ENCODE results near the gene LTA4H. TPM values are rescaled to one million over a fixed set of nuclear protein-coding genes. Genes with fewer than 3 reads are reported as not detected.

LTA4H gene
- total and polyA plus RNA-seq, 2 of the 4 experiments (the other 2 are of a cell fraction), result 41.0 to 43.3 TPM

- H2AFZ ChIP-seq (replicated peaks; ENCODE audit: low read length, poor library complexity), result no peak overlapping the region
- H3K4ac ChIP-seq (ENCODE audit: low read depth, low read length), result no peak overlapping the region
- H2AK9ac ChIP-seq (replicated peaks; ENCODE audit: low read depth, low read length, poor library complexity), result no peak overlapping the region
- H3K9me1 ChIP-seq (ENCODE audit: insufficient read depth, low read length), result no peaks in the 10 kb centered on the region
- no peak for DNase-seq
- H4K8ac ChIP-seq (ENCODE audit: low read depth in 2 of 2, low read length in 2 of 2), result no peak overlapping the region
- H2AK5ac ChIP-seq (ENCODE audit: low read depth, low read length), result no peak overlapping the region
- H2BK120ac ChIP-seq (ENCODE audit: low read depth, low read length), result no peak overlapping the region
- no peak overlapping the region for H3K27ac ChIP-seq (ENCODE audit: insufficient read depth, low read length)
- H2BK5ac ChIP-seq (ENCODE audit: low read depth, low read length, poor library complexity, severe bottlenecking), result no peak overlapping the region
- no peak overlapping the region for H2BK15ac ChIP-seq (ENCODE audit: low read depth, low read length)
- no peak for TF ChIP-seq POLR2A (IDR thresholded peaks at IDR 0.05; ENCODE audit: low read depth, low read length)
- no peak for TF ChIP-seq USF2 (IDR thresholded peaks at IDR 0.05; ENCODE audit: low read depth, low read length)
- no peak for TF ChIP-seq SMC3 (IDR thresholded peaks at IDR 0.05; ENCODE audit: low read depth, low read length)
- no peak for TF ChIP-seq CEBPB (IDR thresholded peaks at IDR 0.05; ENCODE audit: low read depth, low read length)
- TF ChIP-seq FOS (IDR thresholded peaks at IDR 0.05; ENCODE audit: low read depth, low read length), result no peak
- no peak for TF ChIP-seq CHD1 (IDR thresholded peaks at IDR 0.05; ENCODE audit: low read depth, low read length)
- TF ChIP-seq RAD21 (IDR thresholded peaks at IDR 0.05; ENCODE audit: low read length), result no peak
- TF ChIP-seq MAFK (IDR thresholded peaks at IDR 0.05; ENCODE audit: low read depth, low read length), result no peak
- no peak for TF ChIP-seq CTCF (conservative IDR thresholded peaks at IDR 0.05; ENCODE audit: low read depth, low read length)
- no peak for TF ChIP-seq ELK1 (IDR thresholded peaks at IDR 0.05; ENCODE audit: borderline replicate concordance, low read depth, low read length)
- TF ChIP-seq RCOR1 (IDR thresholded peaks at IDR 0.05; ENCODE audit: insufficient replicate concordance, low read length), result no peak
- no peak for TF ChIP-seq MXI1 (IDR thresholded peaks at IDR 0.05; ENCODE audit: borderline replicate concordance, low read depth, low read length)
- TF ChIP-seq BHLHE40 (IDR thresholded peaks at IDR 0.05; ENCODE audit: low read depth, low read length), result no peak
- no CpG with 5 or more reads among the region's 4 CpGs for WGBS, 2 experiments (ENCODE audit: extremely low coverage in 2 of 2, insufficient read length in 1 of 2)
- no peaks in the 10 kb centered on the region for H4K20me1 ChIP-seq (ENCODE audit: insufficient read depth, low read length)
- dilution Hi-C loops (cut with HindIII; ENCODE audit: low sequenced_read_pairs, unreplicated experiment), result no loop called here
- intact Hi-C loops (cut with micrococcal nuclease), result no loop called here
- H3K14ac ChIP-seq (replicated peaks; ENCODE audit: low read depth, low read length), result no peak overlapping the region
- POLR2A ChIA-PET (ENCODE audit: unreplicated experiment), result no interaction called here
- no peaks in the 10 kb centered on the region for H3K36me3 ChIP-seq (ENCODE audit: control insufficient read depth, insufficient read depth, low read length)
- in situ Hi-C loops (cut with MboI; ENCODE audit: low sequenced_read_pairs), result no loop called here
- no peak overlapping the region for H3K56ac ChIP-seq (ENCODE audit: extremely low read depth, insufficient read depth, low read length)
- no peak overlapping the region for H3K9ac ChIP-seq (ENCODE audit: low read depth, low read length)
- no peaks in the 10 kb centered on the region for H3K79me1 ChIP-seq (ENCODE audit: low read depth in 1 of 2, low read length in 2 of 2)
- H3K4me1 ChIP-seq (ENCODE audit: control insufficient read depth, insufficient read depth, low read length), result no peaks in the 10 kb centered on the region
- H3K18ac ChIP-seq (ENCODE audit: low read depth, low read length), result no peak overlapping the region
- peaks cover 12% of the 10 kb centered on the region for H3K27me3 ChIP-seq (ENCODE audit: control insufficient read depth, insufficient read depth, low read length)
- no peak overlapping the region for H4K5ac ChIP-seq (ENCODE audit: low read depth, low read length)
- H3K4me3 ChIP-seq (ENCODE audit: insufficient read depth, low read depth, low read length), result no peak overlapping the region
- CTCF ChIA-PET, result no interaction called here
- no peak overlapping the region for H3K23ac ChIP-seq (ENCODE audit: low read depth, low read length)
- no peak overlapping the region for H2BK20ac ChIP-seq (ENCODE audit: low read depth, low read length)
- no peak overlapping the region for H4K91ac ChIP-seq (ENCODE audit: insufficient read depth, low read depth, low read length)
- ATAC-seq (ENCODE audit: low read depth), result no peak
- no peaks in the 10 kb centered on the region for H3K9me3 ChIP-seq (ENCODE audit: control insufficient read depth, insufficient read depth, low read length)
- H3K4me2 ChIP-seq (ENCODE audit: low read depth, low read length), result no peak overlapping the region
- no TSS peak for BruUV-seq (replicated peaks)
Measured at GRCh38 chr12:95975491-95975890, 59.9 kb downstream of the LTA4H start.

Measured in IMR-90 (cell line).